Neuronal stem cell (in vitro differentiated cells): ENCODE data around the gene ALPP.
"Not testable (repeated sequence)": the region's sequence is repeated elsewhere in the genome, so short reads cannot be mapped to it uniquely, and the experiment has no call there.

Source experiments
- DNase-seq: peaks from one replicate; pipeline ENCODE4 v3.0.0-alpha.2; 2013; ENCODE audit warnings: low spot score
- H2AFZ ChIP-seq: one replicate; pipeline ENCODE4 v1.6.1; 2013; ENCODE audit warnings: mild to moderate bottlenecking, low read length, inconsistent platforms
- H2AK5ac ChIP-seq: 2 replicates; pipeline ENCODE4 v1.6.1; 2013; ENCODE audit warnings: low read depth, mild to moderate bottlenecking, inconsistent platforms, low read length, moderate library complexity, mixed read lengths
- H2BK120ac ChIP-seq: 2 replicates; pipeline ENCODE4 v1.6.1; 2013; ENCODE audit warnings: low read depth, mild to moderate bottlenecking, inconsistent platforms, low read length, moderate library complexity, mixed read lengths
- H2BK12ac ChIP-seq: one replicate; pipeline ENCODE4 v1.6.1; 2013; ENCODE audit warnings: low read length, inconsistent platforms
- H2BK15ac ChIP-seq: 2 replicates; pipeline ENCODE4 v1.6.1; 2013; ENCODE audit warnings: mild to moderate bottlenecking, low read length, inconsistent platforms, mixed read lengths
- H2BK5ac ChIP-seq: one replicate; pipeline ENCODE4 v1.6.1; 2013; ENCODE audit warnings: inconsistent platforms, mild to moderate bottlenecking, low read length, moderate library complexity
- H3K14ac ChIP-seq: one replicate; pipeline ENCODE4 v1.6.1; 2013; ENCODE audit warnings: low read length, inconsistent platforms
- H3K18ac ChIP-seq: 2 replicates; pipeline ENCODE4 v1.6.1; 2013; ENCODE audit warnings: low read length, inconsistent platforms
- H3K23ac ChIP-seq: 2 replicates; pipeline ENCODE4 v1.6.1; 2013; ENCODE audit warnings: low read depth, mild to moderate bottlenecking, mixed read lengths, low read length, inconsistent platforms; ENCODE audit not compliant: poor library complexity
- H3K27ac ChIP-seq: replicated peaks from 3 replicates; pipeline ENCODE4 v1.5.1; 2013; ENCODE audit warnings: low read length, inconsistent platforms
- H3K27me3 ChIP-seq, 3 experiments: 2 replicates each; pipeline ENCODE4 v1.6.1; 2013; ENCODE audit warnings: low read length in 3 of 3, mild to moderate bottlenecking in 2 of 3, inconsistent platforms in 1 of 3, low read depth in 1 of 3, mixed read lengths in 1 of 3, moderate library complexity in 1 of 3; ENCODE audit not compliant: control insufficient read depth in 3 of 3, insufficient read depth in 3 of 3
- H3K36me3 ChIP-seq, 2 donors: replicated peaks in 1 of 2; 2 replicates each; pipeline ENCODE4 v1.6.1; 2013; ENCODE audit warnings: low read length in 2 of 2; ENCODE audit not compliant: control insufficient read depth in 2 of 2, insufficient read depth in 2 of 2
- H3K4ac ChIP-seq: 2 replicates; pipeline ENCODE4 v1.6.1; 2013; ENCODE audit warnings: inconsistent platforms, mild to moderate bottlenecking, low read length, moderate library complexity
- H3K4me1 ChIP-seq, 2 donors: 1 replicate in 1 of 2; 2 replicates in 1 of 2; pipeline ENCODE4 v1.6.1; 2013; ENCODE audit warnings: low read length in 2 of 2, low read depth in 1 of 2; ENCODE audit not compliant: control insufficient read depth in 2 of 2, insufficient read depth in 1 of 2
- H3K4me2 ChIP-seq: one replicate; pipeline ENCODE4 v1.6.1; 2013; ENCODE audit warnings: mild to moderate bottlenecking, low read length, inconsistent platforms; ENCODE audit not compliant: insufficient read depth, poor library complexity, severe bottlenecking
- H3K4me3 ChIP-seq, 2 donors: 2 replicates each; pipeline ENCODE4 v1.5.1; 2013; ENCODE audit warnings: low read length in 2 of 2, mild to moderate bottlenecking in 2 of 2, inconsistent platforms in 1 of 2, moderate library complexity in 1 of 2
- H3K79me1 ChIP-seq: one replicate; pipeline ENCODE4 v1.6.1; 2013; ENCODE audit warnings: low read depth, mild to moderate bottlenecking, inconsistent platforms, low read length, moderate library complexity
- H3K9ac ChIP-seq: one replicate; pipeline ENCODE4 v1.6.1; 2013; ENCODE audit warnings: mild to moderate bottlenecking, low read depth, low read length, inconsistent platforms; ENCODE audit not compliant: poor library complexity
- H3K9me3 ChIP-seq, 2 donors: replicated peaks in 1 of 2; 2 replicates each; pipeline versions ENCODE3 to v1.6.1; 2013; ENCODE audit warnings: low read length in 2 of 2, mild to moderate bottlenecking in 2 of 2, inconsistent platforms in 1 of 2, low read depth in 1 of 2, mixed read lengths in 1 of 2, moderate library complexity in 1 of 2; ENCODE audit not compliant: control insufficient read depth in 2 of 2, insufficient read depth in 1 of 2
- H4K8ac ChIP-seq: one replicate; pipeline ENCODE4 v1.6.1; 2013; ENCODE audit warnings: low read depth, mild to moderate bottlenecking, inconsistent platforms, low read length, moderate library complexity
- H4K91ac ChIP-seq: one replicate; pipeline ENCODE4 v1.6.1; 2013; ENCODE audit warnings: low read length, low read depth, mild to moderate bottlenecking, inconsistent platforms; ENCODE audit not compliant: poor library complexity
- WGBS, 2 donors: extraction: QIAGEN DNeasy Blood & Tissue Kit; methylation state at CpG; one replicate each; pipeline ENCODE4 v1.1.7; 2013; ENCODE audit warnings: missing lambda C conversion rate in 2 of 2, mixed read lengths in 1 of 2; ENCODE audit not compliant: insufficient read length in 2 of 2, insufficient replicate concordance in 1 of 2; ENCODE audit errors: extremely low coverage in 2 of 2; 5-methylcytosine and 5-hydroxymethylcytosine counted together

The ALPP gene

DNA sequence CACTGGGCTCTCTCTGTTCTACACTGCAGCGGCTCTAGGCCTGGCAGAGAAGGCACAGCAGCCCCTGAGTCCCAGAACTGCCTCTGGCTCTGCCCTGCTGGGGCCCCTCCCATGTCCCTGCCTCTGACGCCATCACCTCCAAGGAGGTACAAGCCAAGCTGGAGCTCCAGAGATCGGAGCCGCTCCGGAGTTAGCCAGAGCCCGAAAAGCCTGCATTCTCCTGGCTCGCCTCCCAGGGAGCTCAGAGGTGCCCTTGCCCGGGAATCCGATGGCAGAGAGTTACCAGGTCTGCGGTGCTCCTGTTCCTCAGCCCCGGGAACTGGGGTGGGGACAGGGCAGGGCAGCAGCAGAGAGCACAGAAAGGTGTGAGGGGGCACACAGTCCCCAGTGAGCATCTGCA lies 46.9 kb upstream of the ALPP start:
- not testable (repeated sequence) for H3K27me3 ChIP-seq, H2AK5ac ChIP-seq, H3K4me2 ChIP-seq, H4K8ac ChIP-seq, H3K4me3 ChIP-seq, H3K9ac ChIP-seq, H2BK12ac ChIP-seq, H3K14ac ChIP-seq, H2AFZ ChIP-seq, H3K79me1 ChIP-seq, H4K91ac ChIP-seq, H2BK15ac ChIP-seq, H2BK5ac ChIP-seq, H3K9me3 ChIP-seq, H2BK120ac ChIP-seq, H3K4me1 ChIP-seq, H3K36me3 ChIP-seq, H3K23ac ChIP-seq, H3K4ac ChIP-seq, DNase-seq, H3K18ac ChIP-seq, H3K27ac ChIP-seq
- WGBS, 2 donors, result no CpG with 5 or more reads among the region's 11 CpGs

DNA sequence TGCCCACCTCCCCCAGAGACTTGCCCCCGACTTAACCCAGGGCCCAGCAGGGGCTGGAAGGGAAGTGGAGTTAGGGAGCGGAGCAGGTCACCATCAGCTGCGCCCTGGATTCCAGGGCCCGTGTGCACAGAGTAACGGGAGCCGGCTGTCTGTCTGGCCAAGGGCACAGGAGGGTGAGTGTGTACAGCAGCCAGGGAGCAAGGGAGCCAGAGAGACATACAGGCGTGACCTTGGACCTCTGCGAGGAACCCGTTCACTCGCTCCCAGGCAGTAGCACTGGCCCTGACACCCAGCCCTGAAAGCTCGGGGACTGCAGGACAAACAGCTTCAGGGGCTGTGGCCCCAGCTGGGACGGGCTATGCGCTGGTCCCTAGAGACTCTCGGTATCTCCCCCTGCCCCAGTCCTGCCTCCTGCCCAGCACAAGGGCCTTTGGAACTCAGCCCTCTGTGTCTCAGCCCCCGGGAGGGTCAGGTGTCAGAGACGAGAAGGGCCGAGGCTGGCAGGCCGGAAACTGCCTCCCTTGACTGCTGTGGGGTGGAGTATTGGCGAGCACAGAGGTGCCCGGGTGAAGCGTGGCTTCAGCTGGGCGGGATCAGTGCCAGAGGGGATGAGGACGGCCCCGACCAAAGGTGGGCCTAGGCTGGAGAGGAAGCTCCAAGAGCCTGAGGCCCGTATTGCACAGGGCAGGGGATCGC lies 46.2 kb upstream of the ALPP start:
- H3K23ac ChIP-seq, H4K8ac ChIP-seq, H3K27me3 ChIP-seq, H3K36me3 ChIP-seq, H2BK12ac ChIP-seq, H3K4ac ChIP-seq, H2BK120ac ChIP-seq, H3K4me2 ChIP-seq, H3K9ac ChIP-seq, H4K91ac ChIP-seq, H2BK15ac ChIP-seq, H2BK5ac ChIP-seq, H3K79me1 ChIP-seq, H3K27ac ChIP-seq, H2AFZ ChIP-seq, H3K4me1 ChIP-seq, H3K9me3 ChIP-seq, H3K4me3 ChIP-seq, DNase-seq, H2AK5ac ChIP-seq: not testable (repeated sequence)
- Histone ChIP-seq H3K18ac (peak overlapping the region; percentile 48), H3K14ac (peak overlapping the region; percentile 89)
- WGBS, 2 donors, result no CpG with 5 or more reads among the region's 26 CpGs

- H3K27me3 ChIP-seq, result no peaks in the 10 kb centered on the region
- no peaks in the 10 kb centered on the region for H3K9me3 ChIP-seq
- H2BK5ac ChIP-seq, result no peak overlapping the region
- no CpG with 5 or more reads among the region's 10 CpGs for WGBS, 2 donors
- H3K23ac ChIP-seq, result no peak overlapping the region
- H2BK12ac ChIP-seq, result no peak overlapping the region
- H3K4ac ChIP-seq, result no peak overlapping the region
- H4K8ac ChIP-seq, result no peak overlapping the region
- H4K91ac ChIP-seq, result no peak overlapping the region
- H3K4me2 ChIP-seq, result no peak overlapping the region
- DNase-seq, result no peak
- no peak overlapping the region for H2AK5ac ChIP-seq
- H3K18ac ChIP-seq, result no peak overlapping the region
- H2BK15ac ChIP-seq, result no peak overlapping the region
- peak overlapping the region; percentile 89 for H3K14ac ChIP-seq
- no peak overlapping the region for H3K9ac ChIP-seq
- H2AFZ ChIP-seq, result no peak overlapping the region
- peaks cover 0 to 8% of the 10 kb centered on the region in 2 donors for H3K4me1 ChIP-seq
- H3K27ac ChIP-seq, result no peak overlapping the region
- H2BK120ac ChIP-seq, result no peak overlapping the region
- H3K36me3 ChIP-seq, result no peaks in the 10 kb centered on the region
- H3K79me1 ChIP-seq, result no peaks in the 10 kb centered on the region
- no peak overlapping the region for H3K4me3 ChIP-seq
Observed at GRCh38 chr2:232332940-232333259, 45.7 kb upstream of the ALPP start.

DNA sequence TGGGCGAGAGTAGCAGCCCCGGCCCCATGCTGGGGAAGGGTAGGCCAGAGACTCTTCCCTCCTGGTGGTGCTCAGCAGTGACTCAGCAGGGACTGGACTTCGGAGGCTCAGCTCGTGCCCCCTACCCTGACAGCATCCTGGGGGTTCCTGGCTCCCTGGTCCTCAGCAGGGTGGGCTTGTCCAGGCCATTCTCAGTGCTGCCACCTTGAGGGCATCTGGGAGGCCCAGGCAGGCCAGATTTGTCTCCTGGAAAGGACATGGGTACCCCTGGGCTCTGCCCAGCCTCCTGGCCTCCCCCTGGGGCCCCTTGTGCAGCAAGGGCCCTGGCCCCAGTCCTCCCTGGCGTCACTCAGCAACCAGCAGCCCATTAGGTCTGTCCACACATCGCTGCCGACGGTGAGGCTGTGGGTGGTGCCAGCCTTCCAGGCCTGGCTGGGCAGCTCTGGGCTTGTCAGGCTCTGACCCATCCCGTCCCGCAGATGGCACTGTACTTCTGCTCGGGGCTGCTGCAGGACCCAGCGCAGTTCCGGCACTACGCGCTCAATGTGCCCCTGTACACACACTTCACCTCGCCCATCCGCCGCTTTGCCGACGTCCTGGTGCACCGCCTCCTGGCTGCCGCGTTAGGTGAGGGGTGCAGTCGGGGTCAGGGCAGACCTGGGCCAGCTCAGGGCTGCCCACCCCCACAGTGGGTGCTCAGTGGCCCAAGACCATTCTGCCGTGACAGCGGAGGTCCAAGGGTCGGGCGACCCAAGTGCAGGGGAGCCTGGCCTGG lies 45.0 kb upstream of the ALPP start:
- Histone ChIP-seq H3K23ac (no peak overlapping the region), H3K27ac (no peak overlapping the region), H3K9ac (peak overlapping the region; percentile 70), H3K36me3 (no peaks in the 10 kb centered on the region), H3K79me1 (no peaks in the 10 kb centered on the region), H3K18ac (peak overlapping the region; percentile 84), H3K4me3 (no peak overlapping the region), H2BK120ac (no peak overlapping the region), H2BK15ac (peak overlapping the region; percentile 67), H2BK12ac (no peak overlapping the region), H3K14ac (peak overlapping the region; percentile 97), H3K27me3 (no peaks in the 10 kb centered on the region), H3K4me2 (no peak overlapping the region), H3K4ac (peak overlapping the region; percentile 53), H2AK5ac (peak overlapping the region; percentile 11), H3K9me3 (no peaks in the 10 kb centered on the region), H2BK5ac (peak overlapping the region; percentile 48), H4K8ac (peak overlapping the region; percentile 23), H3K4me1 (peaks cover 0 to 8% of the 10 kb centered on the region in 2 donors), H4K91ac (no peak overlapping the region), H2AFZ (no peak overlapping the region)
- peak; percentile 20 for DNase-seq
- WGBS, 2 donors, result no CpG with 5 or more reads among the region's 28 CpGs
